Activated CD8-positive, alpha-beta T cell treated with anti-CD3 and anti-CD28 coated beads for 36 hours (primary cell): Measurements from ENCODE around the gene FRYL. TPM values are rescaled to one million over a fixed set of nuclear protein-coding genes. Genes with fewer than 3 reads are reported as not detected.
"Not testable (repeated sequence)": the region's sequence is repeated elsewhere in the genome, so short reads cannot be mapped to it uniquely, and the experiment has no call there.

Experiments used
- ATAC-seq: fragments of 200-7000 bp; cut with Tn5 transposase; one replicate; pipeline ENCODE4 v1.10.0; 2021; ENCODE audit warnings: mild to moderate bottlenecking, moderate library complexity
- CTCF ChIA-PET: fragments of 350-600 bp; sonication (Branson Sonifier 250); formaldehyde crosslinking; loops from one replicate; lab custom pipeline; 2021; ENCODE audit warnings: antibody characterized with exemption; lab: Charles Lee
- POLR2A ChIA-PET: fragments of 350-600 bp; sonication (Branson Sonifier 250); formaldehyde crosslinking; loops from one replicate; lab custom pipeline; 2021; ENCODE audit warnings: antibody characterized with exemption; lab: Charles Lee
- DNase-seq: peaks from one replicate; pipeline ENCODE4 v3.0.0-alpha.2; 2020
- H3K27ac Mint-ChIP-seq: one replicate; pipeline ENCODE4 v1.8.0; 2021; ENCODE audit warnings: mild to moderate bottlenecking, mixed read lengths
- H3K27me3 Mint-ChIP-seq: one replicate; pipeline ENCODE4 v1.8.0; 2021; ENCODE audit warnings: mixed read lengths
- H3K36me3 Mint-ChIP-seq: one replicate; pipeline ENCODE4 v1.8.0; 2021; ENCODE audit warnings: low read depth, mixed read lengths
- H3K4me1 Mint-ChIP-seq: one replicate; pipeline ENCODE4 v1.8.0; 2021; ENCODE audit warnings: low read depth, mixed read lengths
- H3K4me3 Mint-ChIP-seq: one replicate; pipeline ENCODE4 v1.8.0; 2021; ENCODE audit warnings: mild to moderate bottlenecking, moderate library complexity, mixed read lengths
- H3K9me3 Mint-ChIP-seq: one replicate; pipeline ENCODE4 v1.8.0; 2021; ENCODE audit warnings: mixed read lengths
- intact Hi-C: fragments of 100-400 bp; cut with micrococcal nuclease; formaldehyde crosslinking; loops from one replicate; pipeline ENCODE4 v1.10.0; 2022
- total RNA-seq, 2 experiments: library from RNA; stranded (reverse); gene quantifications; one replicate each; pipeline ENCODE4 v1.2.3, GENCODE V29; 2021
- TF ChIP-seq, protein P1 (sequence below): fragments of 200-600 bp; IDR thresholded peaks from one replicate; pipeline ENCODE4 v1.8.0; 2022; ENCODE audit warnings: antibody characterized with exemption, mild to moderate bottlenecking

FRYL gene
- total RNA-seq, 2 experiments from 2014 or later = 66.6 to 73.2 TPM

DNA sequence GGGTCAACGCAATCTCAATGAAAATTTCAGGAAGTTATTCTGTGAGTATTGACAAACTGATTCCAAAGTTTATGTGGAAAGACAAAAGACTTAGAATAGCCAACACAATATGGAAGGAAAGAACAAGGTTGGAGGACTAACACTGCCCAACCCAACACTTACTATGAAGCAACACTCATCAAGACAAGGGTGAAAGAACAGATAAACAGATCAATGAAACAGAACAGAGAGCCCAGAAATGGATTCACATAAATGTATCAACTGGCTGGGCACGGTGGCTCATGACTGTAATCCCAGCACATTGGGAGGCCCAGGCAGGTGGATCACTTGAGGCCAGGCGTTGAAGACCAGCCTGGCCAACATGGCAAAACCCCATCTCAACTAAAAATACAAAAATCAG, 41.2 kb downstream of the FRYL start:
- ATAC-seq (no peak), DNase-seq (no peak)
- Mint-ChIP-seq H3K27ac (peak overlapping the region; percentile 38), H3K4me3 (no peak overlapping the region), H3K4me1 (peaks cover 66% of the 10 kb centered on the region), H3K36me3 (peaks cover 16% of the 10 kb centered on the region), H3K27me3 (no peaks in the 10 kb centered on the region), H3K9me3 (peaks cover 6% of the 10 kb centered on the region)
- CTCF ChIA-PET = no interaction called here
- TF ChIP-seq, protein P1, sequence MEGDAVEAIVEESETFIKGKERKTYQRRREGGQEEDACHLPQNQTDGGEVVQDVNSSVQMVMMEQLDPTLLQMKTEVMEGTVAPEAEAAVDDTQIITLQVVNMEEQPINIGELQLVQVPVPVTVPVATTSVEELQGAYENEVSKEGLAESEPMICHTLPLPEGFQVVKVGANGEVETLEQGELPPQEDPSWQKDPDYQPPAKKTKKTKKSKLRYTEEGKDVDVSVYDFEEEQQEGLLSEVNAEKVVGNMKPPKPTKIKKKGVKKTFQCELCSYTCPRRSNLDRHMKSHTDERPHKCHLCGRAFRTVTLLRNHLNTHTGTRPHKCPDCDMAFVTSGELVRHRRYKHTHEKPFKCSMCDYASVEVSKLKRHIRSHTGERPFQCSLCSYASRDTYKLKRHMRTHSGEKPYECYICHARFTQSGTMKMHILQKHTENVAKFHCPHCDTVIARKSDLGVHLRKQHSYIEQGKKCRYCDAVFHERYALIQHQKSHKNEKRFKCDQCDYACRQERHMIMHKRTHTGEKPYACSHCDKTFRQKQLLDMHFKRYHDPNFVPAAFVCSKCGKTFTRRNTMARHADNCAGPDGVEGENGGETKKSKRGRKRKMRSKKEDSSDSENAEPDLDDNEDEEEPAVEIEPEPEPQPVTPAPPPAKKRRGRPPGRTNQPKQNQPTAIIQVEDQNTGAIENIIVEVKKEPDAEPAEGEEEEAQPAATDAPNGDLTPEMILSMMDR = no peak
- POLR2A ChIA-PET = no interaction called here
- intact Hi-C loops = no loop called here

DNA sequence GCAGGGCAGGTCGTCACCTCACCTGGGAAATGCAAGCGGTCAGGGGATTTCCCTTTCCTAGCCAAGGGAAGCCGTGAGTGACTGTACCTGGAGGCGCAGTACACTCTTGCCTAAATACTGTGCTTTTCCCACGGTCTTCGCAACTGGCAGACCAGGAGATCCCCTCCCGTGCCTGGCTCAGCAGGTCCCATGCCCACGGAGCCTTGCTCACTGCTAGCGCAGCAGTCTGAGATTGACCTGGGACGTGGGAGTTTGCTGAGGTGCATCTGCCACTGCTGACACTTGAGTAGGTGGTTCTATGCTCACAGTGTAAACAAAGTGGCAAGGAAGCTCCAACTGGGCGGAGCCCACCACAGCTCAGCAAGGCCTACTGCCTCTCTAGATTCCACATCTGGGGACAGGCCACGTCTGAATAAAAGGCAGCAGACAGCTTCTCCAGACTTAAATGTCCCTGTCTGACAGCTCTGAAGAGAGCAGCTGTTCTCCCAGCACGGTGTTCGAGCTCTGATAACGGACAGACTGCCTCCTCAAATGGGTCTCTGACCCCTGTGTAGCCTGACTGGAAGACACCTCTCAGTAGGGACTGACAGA, 51.1 kb downstream of the FRYL start:
- intact Hi-C loops, H3K27me3 Mint-ChIP-seq, CTCF ChIA-PET, H3K9me3 Mint-ChIP-seq, POLR2A ChIA-PET, H3K4me3 Mint-ChIP-seq: not testable (repeated sequence)
- ATAC-seq (peak; percentile 85), DNase-seq (peak; percentile 71)
- peaks cover 85% of the 10 kb centered on the region for H3K4me1 Mint-ChIP-seq
- H3K27ac Mint-ChIP-seq = peak overlapping the region; percentile 48
- H3K36me3 Mint-ChIP-seq = peaks cover 23% of the 10 kb centered on the region

DNA sequence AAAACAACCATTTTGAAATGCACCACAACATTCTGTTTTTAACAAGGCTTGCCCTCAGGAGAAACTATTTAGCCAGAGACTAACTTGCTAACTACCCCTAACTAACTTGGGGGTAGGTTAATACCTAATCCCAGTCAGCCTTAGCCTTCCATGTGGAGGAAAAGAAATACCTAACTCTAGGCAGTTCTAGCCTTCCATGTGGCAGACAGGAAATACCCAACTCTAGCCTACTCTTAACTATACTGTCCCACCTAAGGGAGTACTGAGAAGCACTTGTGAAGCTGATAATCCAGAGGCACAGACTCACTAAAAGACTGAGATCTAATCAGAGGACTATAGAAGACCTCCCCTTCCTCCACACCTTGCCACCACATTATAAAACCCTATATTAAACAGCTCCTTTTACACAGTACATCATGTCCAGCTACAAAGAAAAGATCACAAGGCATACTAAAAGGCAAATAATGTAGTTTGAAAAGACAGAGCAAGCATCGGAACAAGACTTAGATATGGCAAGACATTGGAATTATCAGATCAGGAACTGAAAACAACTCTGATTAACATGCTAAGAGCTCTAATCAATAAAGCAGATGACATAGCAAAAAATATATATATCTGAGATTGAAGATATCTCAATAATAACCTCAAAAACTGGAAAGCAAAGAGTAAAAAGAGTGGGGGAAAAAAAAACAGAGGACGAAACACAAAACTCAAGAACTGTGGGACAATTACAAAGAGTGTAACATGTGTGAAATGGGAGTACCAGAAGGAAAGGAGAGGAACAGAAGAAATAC, 52.2 kb downstream of the FRYL start:
- TF ChIP-seq, protein P1 = no peak
- Mint-ChIP-seq H3K27ac (no peak overlapping the region), H3K9me3 (peaks cover 8% of the 10 kb centered on the region), H3K4me1 (peaks cover 83% of the 10 kb centered on the region), H3K36me3 (peaks cover 23% of the 10 kb centered on the region), H3K4me3 (no peak overlapping the region), H3K27me3 (no peaks in the 10 kb centered on the region)
- DNase-seq (no peak), ATAC-seq (no peak)
- ChIA-PET POLR2A (no interaction called here), CTCF (no interaction called here)
- intact Hi-C loops = no loop called here

DNA sequence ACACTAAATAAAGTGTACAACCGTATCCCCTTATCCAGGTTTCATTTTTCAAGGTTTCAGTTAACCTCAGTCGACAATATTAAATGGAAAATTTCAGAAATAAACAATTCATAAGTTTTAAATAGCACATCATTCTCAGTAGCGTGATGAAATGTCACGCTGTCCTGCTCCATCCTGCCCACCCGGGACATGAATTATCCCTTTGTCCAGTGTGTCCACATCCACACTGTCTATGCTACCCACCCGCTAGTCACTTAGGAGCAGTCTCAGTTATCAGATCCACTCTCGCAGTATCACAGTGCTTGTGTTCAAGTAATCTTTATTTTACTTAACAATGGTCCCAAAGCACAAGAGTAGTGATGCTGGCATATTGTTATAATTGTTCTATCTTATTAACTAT, 54.7 kb downstream of the FRYL start:
- peaks cover 73% of the 10 kb centered on the region for H3K4me1 Mint-ChIP-seq
- H3K4me3 Mint-ChIP-seq = no peak overlapping the region
- TF ChIP-seq, protein P1 = no peak
- ChIA-PET CTCF (no interaction called here), POLR2A (no interaction called here)
- peaks cover 2% of the 10 kb centered on the region for H3K9me3 Mint-ChIP-seq
- intact Hi-C loops = no loop called here
- DNase-seq (no peak), ATAC-seq (no peak)
- no peak overlapping the region for H3K27ac Mint-ChIP-seq
- H3K27me3 Mint-ChIP-seq = no peaks in the 10 kb centered on the region
- H3K36me3 Mint-ChIP-seq = peaks cover 14% of the 10 kb centered on the region

DNA sequence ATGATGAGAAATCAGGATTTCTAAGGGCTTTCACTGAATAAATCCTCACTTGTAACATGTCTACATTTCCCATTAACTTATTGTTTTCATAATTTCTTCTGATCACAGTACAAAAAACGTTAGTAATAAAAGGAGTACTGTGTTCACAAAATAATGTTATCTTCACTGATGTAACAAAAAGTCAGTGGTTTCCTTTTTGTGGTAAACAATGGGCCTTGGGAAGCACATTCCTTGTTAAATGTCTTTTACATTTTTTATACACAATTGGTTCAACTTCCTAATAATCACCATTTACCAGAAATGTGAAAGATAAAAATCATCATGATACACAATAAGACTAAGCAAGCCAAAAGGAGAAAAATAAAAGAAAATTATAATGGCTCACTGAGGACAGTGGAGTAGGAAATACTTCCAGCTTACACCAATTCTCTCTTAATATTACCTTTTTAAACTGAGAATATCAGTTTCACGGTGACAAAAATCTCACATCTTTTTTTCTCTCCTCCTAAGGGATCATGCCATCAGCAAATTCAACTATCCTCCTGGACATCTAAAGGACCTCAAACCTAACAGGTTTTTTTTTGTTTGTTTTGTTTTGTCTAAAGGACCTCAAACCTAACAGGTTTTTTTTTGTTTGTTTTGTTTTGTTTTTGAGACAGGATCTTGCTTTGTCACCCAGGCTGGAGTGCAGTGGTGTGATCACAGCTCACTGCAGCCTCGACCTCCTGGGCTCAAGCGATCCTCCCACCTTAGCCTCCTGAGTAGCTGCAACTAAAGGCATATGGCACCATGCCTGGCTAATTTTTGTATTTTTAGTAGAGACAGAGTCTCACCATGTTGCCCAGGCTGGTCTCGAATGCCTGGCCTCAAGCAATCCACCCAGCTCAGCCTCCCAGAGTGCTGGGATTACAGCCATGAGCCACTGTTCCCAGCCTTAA, 57.3 kb downstream of the FRYL start:
- CTCF ChIA-PET = no interaction called here
- intact Hi-C loops = no loop called here
- H3K9me3 Mint-ChIP-seq = peaks cover 2% of the 10 kb centered on the region

More for the DNA sequence above, 57.3 kb downstream of the FRYL start:
- POLR2A ChIA-PET = no interaction called here
- ATAC-seq (no peak), DNase-seq (no peak)
- Mint-ChIP-seq H3K4me1 (peaks cover 55% of the 10 kb centered on the region), H3K27ac (no peak overlapping the region), H3K4me3 (no peak overlapping the region), H3K36me3 (peaks cover 12% of the 10 kb centered on the region), H3K27me3 (no peaks in the 10 kb centered on the region)
- TF ChIP-seq, protein P1 = no peak
